Osteoblast (primary cell): ENCODE data around the gene GLMP. TPM values are rescaled to one million over a fixed set of nuclear protein-coding genes. Genes with fewer than 3 reads are reported as not detected.

ENCODE experiments used
- DNase-seq: peaks from one replicate; pipeline ENCODE4 v3.0.0; 2011; ENCODE audit warnings: low spot score, mixed read lengths; ENCODE audit not compliant: insufficient read length; ENCODE audit errors: missing footprints
- H2AFZ ChIP-seq: 2 replicates; pipeline ENCODE4 v1.6.0; 2011; ENCODE audit warnings: mild to moderate bottlenecking, low read length
- H3K27ac ChIP-seq: 2 replicates; pipeline ENCODE4 v1.5.1; 2011; ENCODE audit warnings: mild to moderate bottlenecking, low read depth, low read length, moderate library complexity
- H3K27me3 ChIP-seq: 2 replicates; pipeline ENCODE4 v1.6.0; 2012; ENCODE audit warnings: mild to moderate bottlenecking, control low read depth, inconsistent platforms, low read length, moderate library complexity; ENCODE audit not compliant: insufficient read depth
- H3K36me3 ChIP-seq: 2 replicates; pipeline ENCODE4 v1.5.1; 2011; ENCODE audit warnings: mild to moderate bottlenecking, low read length, control low read depth, moderate library complexity; ENCODE audit not compliant: insufficient read depth
- H3K4me1 ChIP-seq: 2 replicates; pipeline ENCODE4 v1.5.1; 2011; ENCODE audit warnings: mild to moderate bottlenecking, low read length, control low read depth, moderate library complexity; ENCODE audit not compliant: insufficient read depth
- H3K4me2 ChIP-seq: 2 replicates; pipeline ENCODE4 v1.6.0; 2011; ENCODE audit warnings: mild to moderate bottlenecking, low read length; ENCODE audit not compliant: insufficient read depth
- H3K4me3 ChIP-seq: fragments of 200-600 bp; sonication (generic); 3 replicates; pipeline ENCODE4 v1.5.1; 2012; ENCODE audit warnings: mild to moderate bottlenecking, low read length, inconsistent platforms; ENCODE audit not compliant: insufficient read depth
- H3K79me2 ChIP-seq: 2 replicates; pipeline ENCODE4 v1.6.0; 2012; ENCODE audit warnings: mild to moderate bottlenecking, low read length, control low read depth, inconsistent platforms; ENCODE audit not compliant: insufficient read depth
- H3K9me3 ChIP-seq: 2 replicates; pipeline ENCODE4 v1.5.1; 2011; ENCODE audit warnings: low read depth, low read length, control low read depth
- H4K20me1 ChIP-seq: 2 replicates; pipeline ENCODE4 v1.6.0; 2012; ENCODE audit warnings: mild to moderate bottlenecking, low read length, control low read depth; ENCODE audit not compliant: insufficient read depth
- total RNA-seq: library from RNA; depleted of rRNA; stranded (reverse); fragments of >200 nt; gene quantifications from 2 replicates; pipeline ENCODE4 v1.2.3, GENCODE V29; 2012
- TF ChIP-seq, protein P1 (sequence below): IDR thresholded peaks from 2 replicates; pipeline ENCODE4 v1.5.1; 2011; ENCODE audit warnings: mild to moderate bottlenecking, low read depth, low read length, moderate library complexity; ENCODE audit errors: extremely low read depth

The GLMP gene
- total RNA-seq, 1 donor, result 118 TPM

DNA sequence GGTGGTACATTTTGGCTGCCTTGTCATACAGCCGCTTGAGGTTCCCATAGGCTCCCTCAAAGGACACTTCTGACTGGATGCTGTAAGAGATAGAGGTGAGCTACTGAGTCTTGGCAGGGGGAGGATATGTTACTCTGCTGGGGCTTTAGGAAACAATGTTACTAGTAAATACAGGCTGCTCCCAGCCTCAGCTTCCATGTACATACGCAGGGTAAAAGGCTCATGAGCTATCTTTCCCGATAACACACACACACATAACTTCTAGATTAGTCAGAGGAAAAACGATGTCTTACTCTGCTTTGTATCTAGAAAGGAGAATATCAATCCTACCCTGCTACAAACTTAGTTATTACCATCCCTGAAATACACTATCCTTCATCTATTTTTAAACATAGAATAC lies 27.1 kb downstream of the GLMP start:
- peaks cover 76% of the 10 kb centered on the region for H3K36me3 ChIP-seq
- no peaks in the 10 kb centered on the region for H3K27me3 ChIP-seq
- H4K20me1 ChIP-seq, result peaks cover 11% of the 10 kb centered on the region
- H2AFZ ChIP-seq, result no peak overlapping the region
- peaks cover 3% of the 10 kb centered on the region for H3K4me1 ChIP-seq
- no peaks in the 10 kb centered on the region for H3K79me2 ChIP-seq
- TF ChIP-seq, protein P1, sequence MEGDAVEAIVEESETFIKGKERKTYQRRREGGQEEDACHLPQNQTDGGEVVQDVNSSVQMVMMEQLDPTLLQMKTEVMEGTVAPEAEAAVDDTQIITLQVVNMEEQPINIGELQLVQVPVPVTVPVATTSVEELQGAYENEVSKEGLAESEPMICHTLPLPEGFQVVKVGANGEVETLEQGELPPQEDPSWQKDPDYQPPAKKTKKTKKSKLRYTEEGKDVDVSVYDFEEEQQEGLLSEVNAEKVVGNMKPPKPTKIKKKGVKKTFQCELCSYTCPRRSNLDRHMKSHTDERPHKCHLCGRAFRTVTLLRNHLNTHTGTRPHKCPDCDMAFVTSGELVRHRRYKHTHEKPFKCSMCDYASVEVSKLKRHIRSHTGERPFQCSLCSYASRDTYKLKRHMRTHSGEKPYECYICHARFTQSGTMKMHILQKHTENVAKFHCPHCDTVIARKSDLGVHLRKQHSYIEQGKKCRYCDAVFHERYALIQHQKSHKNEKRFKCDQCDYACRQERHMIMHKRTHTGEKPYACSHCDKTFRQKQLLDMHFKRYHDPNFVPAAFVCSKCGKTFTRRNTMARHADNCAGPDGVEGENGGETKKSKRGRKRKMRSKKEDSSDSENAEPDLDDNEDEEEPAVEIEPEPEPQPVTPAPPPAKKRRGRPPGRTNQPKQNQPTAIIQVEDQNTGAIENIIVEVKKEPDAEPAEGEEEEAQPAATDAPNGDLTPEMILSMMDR, result no peak
- no peak overlapping the region for H3K4me2 ChIP-seq
- peak overlapping the region; percentile 24 for H3K27ac ChIP-seq
- peak; percentile 71 for DNase-seq
- H3K4me3 ChIP-seq, result no peak overlapping the region
- no peaks in the 10 kb centered on the region for H3K9me3 ChIP-seq

DNA sequence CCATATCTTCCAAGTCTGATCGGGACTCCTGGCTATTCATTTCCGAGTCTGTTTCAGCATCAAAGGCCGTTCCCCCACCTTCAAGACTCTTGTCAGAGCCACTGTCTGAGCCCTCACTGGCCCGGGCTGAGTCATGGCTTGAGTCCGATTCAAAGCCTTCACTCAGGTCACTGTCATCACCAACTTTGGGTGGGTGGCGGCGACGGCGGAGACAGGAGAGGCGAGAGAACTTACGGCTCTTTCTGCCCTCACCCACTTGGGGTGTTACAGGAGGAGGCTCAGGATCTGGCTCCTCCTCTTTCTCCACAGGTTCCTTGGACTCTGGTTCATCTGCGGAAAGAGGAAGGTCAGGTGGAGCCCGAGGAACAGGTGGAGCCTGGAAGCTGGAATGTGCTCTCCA lies 29.4 kb downstream of the GLMP start:
- Histone ChIP-seq H3K4me3 (no peak overlapping the region), H3K4me1 (peaks cover 15% of the 10 kb centered on the region), H3K27ac (no peak overlapping the region), H4K20me1 (peaks cover 22% of the 10 kb centered on the region), H3K79me2 (peaks cover 2% of the 10 kb centered on the region), H3K9me3 (no peaks in the 10 kb centered on the region), H3K36me3 (peaks cover 72% of the 10 kb centered on the region), H3K27me3 (no peaks in the 10 kb centered on the region), H3K4me2 (no peak overlapping the region), H2AFZ (no peak overlapping the region)
- DNase-seq, result no peak
- TF ChIP-seq, protein P1, result no peak

DNA sequence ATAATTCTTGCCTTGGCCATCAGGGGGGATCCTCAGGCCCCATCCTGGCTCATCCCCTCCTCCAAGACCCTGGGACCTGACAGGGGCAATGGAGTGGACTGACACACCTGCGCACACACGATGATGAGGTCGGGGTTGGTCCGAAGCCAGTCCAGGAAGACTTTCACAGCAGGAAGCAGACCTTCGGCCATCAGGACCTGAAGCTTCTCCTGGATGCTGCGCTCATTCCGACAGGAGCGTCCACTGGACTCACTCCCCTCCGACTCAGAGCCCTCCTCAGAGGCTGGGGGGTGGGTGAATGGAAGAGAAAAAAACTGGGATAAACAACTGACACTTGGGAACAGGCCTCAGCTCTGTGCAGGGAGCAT lies 32.2 kb downstream of the GLMP start:
- peak overlapping the region; percentile 71 for H3K27ac ChIP-seq
- no peak overlapping the region for H3K4me3 ChIP-seq
- no peak overlapping the region for H2AFZ ChIP-seq
- H3K9me3 ChIP-seq, result no peaks in the 10 kb centered on the region
- H3K79me2 ChIP-seq, result peaks cover 4% of the 10 kb centered on the region
- peaks cover 15% of the 10 kb centered on the region for H3K4me1 ChIP-seq
- H4K20me1 ChIP-seq, result peaks cover 18% of the 10 kb centered on the region
- H3K27me3 ChIP-seq, result no peaks in the 10 kb centered on the region
- DNase-seq, result no peak
- TF ChIP-seq, protein P1, result no peak
- H3K4me2 ChIP-seq, result no peak overlapping the region
- peaks cover 82% of the 10 kb centered on the region for H3K36me3 ChIP-seq

DNA sequence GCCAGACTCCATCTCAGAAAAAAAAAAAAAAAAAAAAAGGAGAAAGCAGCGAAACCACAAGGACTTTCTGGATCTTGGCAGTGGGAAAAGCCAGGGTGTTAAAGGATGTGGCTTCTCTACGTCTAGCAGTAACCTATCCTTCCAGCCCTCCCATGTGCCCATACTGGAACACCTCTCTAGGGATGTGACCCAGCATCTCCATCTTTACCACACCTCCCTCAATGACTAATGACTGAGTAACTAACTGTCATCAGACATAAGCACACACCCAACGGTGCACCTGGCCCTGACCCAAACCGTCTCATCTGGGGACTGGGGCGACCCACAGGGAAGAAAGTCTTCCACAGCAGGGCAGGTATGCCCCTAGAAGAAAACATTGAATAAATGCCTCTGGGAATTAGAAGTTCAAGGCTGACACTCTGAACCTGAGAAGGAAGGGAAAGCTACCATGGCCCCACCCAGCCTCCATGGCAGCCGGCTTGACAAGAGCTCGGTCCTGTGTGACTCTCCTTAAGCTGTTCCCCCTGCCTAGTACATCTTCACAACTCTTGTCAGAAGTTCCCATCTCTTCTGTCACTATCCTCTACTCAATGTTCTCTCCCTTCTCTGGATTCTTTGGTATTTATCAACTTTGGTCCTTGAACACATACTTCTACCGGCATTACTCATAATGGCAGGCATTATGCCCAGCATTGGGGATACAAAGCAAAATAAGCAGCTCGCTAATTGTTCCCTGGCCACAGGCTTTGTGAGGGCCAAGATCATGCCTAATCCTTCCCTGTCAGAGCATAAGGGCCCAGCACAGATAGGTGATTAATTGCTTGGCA lies 32.8 kb downstream of the GLMP start:
- no peak overlapping the region for H3K4me3 ChIP-seq
- H3K27me3 ChIP-seq, result no peaks in the 10 kb centered on the region
- peak overlapping the region; percentile 42 for H3K4me2 ChIP-seq

More for the DNA sequence above, 32.8 kb downstream of the GLMP start:
- Histone ChIP-seq H3K27ac (peak overlapping the region; percentile 71), H2AFZ (no peak overlapping the region), H4K20me1 (peaks cover 18% of the 10 kb centered on the region), H3K36me3 (peaks cover 82% of the 10 kb centered on the region), H3K9me3 (no peaks in the 10 kb centered on the region), H3K4me1 (peaks cover 15% of the 10 kb centered on the region), H3K79me2 (peaks cover 4% of the 10 kb centered on the region)
- peak; percentile 97 for DNase-seq
- TF ChIP-seq, protein P1, result no peak
